H9 (cell line): Measurements from ENCODE around the gene SLC22A13. TPM values are rescaled to one million over a fixed set of nuclear protein-coding genes. Genes with fewer than 3 reads are reported as not detected.

ENCODE experiments used
- DNase-seq: peaks from one replicate; pipeline ENCODE4 v3.0.0-alpha.2; 2017
- H2AFZ ChIP-seq: one replicate; pipeline ENCODE4 v1.6.1; 2013; ENCODE audit warnings: mild to moderate bottlenecking, low read length, control low read depth, moderate library complexity
- H2AK5ac ChIP-seq: 2 replicates; pipeline ENCODE4 v1.6.1; 2013; ENCODE audit warnings: low read length, control low read depth, mixed read lengths; ENCODE audit not compliant: insufficient read length
- H2BK120ac ChIP-seq: one replicate; pipeline ENCODE4 v1.6.1; 2013; ENCODE audit warnings: low read depth, mild to moderate bottlenecking, low read length, control low read depth, inconsistent platforms; ENCODE audit not compliant: poor library complexity, severe bottlenecking
- H2BK12ac ChIP-seq: 2 replicates; pipeline ENCODE4 v1.6.1; 2013; ENCODE audit warnings: low read length, control low read depth, mixed read lengths, low read depth; ENCODE audit not compliant: insufficient read length
- H2BK15ac ChIP-seq: 2 replicates; pipeline ENCODE4 v1.6.1; 2013; ENCODE audit warnings: low read depth, low read length, control low read depth
- H2BK20ac ChIP-seq: one replicate; pipeline ENCODE4 v1.6.1; 2013; ENCODE audit warnings: low read depth, mild to moderate bottlenecking, low read length, control low read depth, inconsistent platforms; ENCODE audit not compliant: poor library complexity, severe bottlenecking
- H2BK5ac ChIP-seq: 2 replicates; pipeline ENCODE4 v1.6.1; 2013; ENCODE audit warnings: low read length, control low read depth, mixed read lengths; ENCODE audit not compliant: insufficient read length
- H3K14ac ChIP-seq: 2 replicates; pipeline ENCODE4 v1.6.1; 2013; ENCODE audit warnings: low read length, control low read depth; ENCODE audit not compliant: insufficient read depth
- H3K18ac ChIP-seq: 2 replicates; pipeline ENCODE4 v1.6.1; 2013; ENCODE audit warnings: low read depth, mild to moderate bottlenecking, mixed read lengths, low read length, control low read depth; ENCODE audit not compliant: insufficient read length
- H3K23ac ChIP-seq: 2 replicates; pipeline ENCODE4 v1.6.1; 2013; ENCODE audit warnings: low read length, control low read depth, mixed read lengths, low read depth; ENCODE audit not compliant: insufficient read length
- H3K23me2 ChIP-seq: 2 replicates; pipeline ENCODE4 v1.6.1; 2013; ENCODE audit warnings: low read depth, mild to moderate bottlenecking, mixed read lengths, low read length, control low read depth; ENCODE audit not compliant: insufficient read length, poor library complexity, severe bottlenecking
- H3K27ac ChIP-seq: 2 replicates; pipeline ENCODE4 v1.5.1; 2013; ENCODE audit warnings: low read length, control low read depth, mixed read lengths, low read depth; ENCODE audit not compliant: insufficient read length
- H3K27me3 ChIP-seq: 2 replicates; pipeline ENCODE4 v1.6.1; 2013; ENCODE audit warnings: low read length, control low read depth, inconsistent platforms; ENCODE audit not compliant: insufficient read depth
- H3K4ac ChIP-seq: 2 replicates; pipeline ENCODE4 v1.6.1; 2013; ENCODE audit warnings: low read depth, mild to moderate bottlenecking, control low read depth, inconsistent platforms, low read length, moderate library complexity
- H3K4me1 ChIP-seq: 2 replicates; pipeline ENCODE4 v1.6.1; 2013; ENCODE audit warnings: low read length, control low read depth, inconsistent platforms; ENCODE audit not compliant: insufficient read depth
- H3K4me2 ChIP-seq: 2 replicates; pipeline ENCODE4 v1.6.1; 2013; ENCODE audit warnings: low read length, control low read depth, mixed read lengths; ENCODE audit not compliant: insufficient read length, insufficient read depth
- H3K56ac ChIP-seq: 2 replicates; pipeline ENCODE4 v1.6.1; 2013; ENCODE audit warnings: low read depth, mild to moderate bottlenecking, mixed read lengths, low read length, control low read depth; ENCODE audit not compliant: insufficient read length
- H3K79me1 ChIP-seq: 2 replicates; pipeline ENCODE4 v1.6.1; 2013; ENCODE audit warnings: low read depth, mild to moderate bottlenecking, moderate library complexity, low read length, control low read depth, inconsistent platforms; ENCODE audit not compliant: insufficient read depth, poor library complexity, severe bottlenecking
- H3K79me2 ChIP-seq: 2 replicates; pipeline ENCODE4 v1.6.1; 2013; ENCODE audit warnings: low read length, control low read depth, inconsistent platforms; ENCODE audit not compliant: insufficient read depth
- H3K9ac ChIP-seq: 2 replicates; pipeline ENCODE4 v1.6.1; 2013; ENCODE audit warnings: low read length, control low read depth, mixed read lengths; ENCODE audit not compliant: insufficient read length; ENCODE audit errors: extremely low read depth
- H3K9me3 ChIP-seq: one replicate; pipeline ENCODE4 v1.6.1; 2013; ENCODE audit warnings: low read depth, low read length, inconsistent platforms; ENCODE audit not compliant: control insufficient read depth
- H3T11ph ChIP-seq: one replicate; pipeline ENCODE4 v1.6.1; 2013; ENCODE audit warnings: mild to moderate bottlenecking, low read length, control low read depth, inconsistent platforms
- H4K20me1 ChIP-seq: one replicate; pipeline ENCODE4 v1.6.1; 2013; ENCODE audit not compliant: control insufficient read depth, insufficient read length, insufficient read depth
- H4K5ac ChIP-seq: 2 replicates; pipeline ENCODE4 v1.6.1; 2013; ENCODE audit warnings: low read depth, mild to moderate bottlenecking, mixed read lengths, low read length, control low read depth; ENCODE audit not compliant: insufficient read length
- H4K8ac ChIP-seq: replicated peaks from 2 replicates; pipeline ENCODE4 v1.6.1; 2013; ENCODE audit warnings: low read length, control low read depth, mixed read lengths, low read depth; ENCODE audit not compliant: insufficient read length
- H4K91ac ChIP-seq: 2 replicates; pipeline ENCODE4 v1.6.1; 2013; ENCODE audit warnings: low read depth, mild to moderate bottlenecking, moderate library complexity, mixed read lengths, low read length, control low read depth; ENCODE audit not compliant: insufficient read length
- H3K27ac Mint-ChIP-seq, 3 experiments: 2 replicates in 2 of 3; 3 replicates in 1 of 3; pipeline ENCODE4 v1.8.0; 2020 to 2021; ENCODE audit warnings: mixed read lengths in 3 of 3, mild to moderate bottlenecking in 1 of 3, moderate library complexity in 1 of 3
- H3K27me3 Mint-ChIP-seq: 2 replicates; pipeline ENCODE4 v1.8.0; 2021; ENCODE audit warnings: low read depth, mild to moderate bottlenecking, moderate library complexity, mixed read lengths
- H3K36me3 Mint-ChIP-seq, 3 experiments: 2 replicates in 2 of 3; 3 replicates in 1 of 3; pipeline ENCODE4 v1.8.0; 2020 to 2021; ENCODE audit warnings: low read depth in 3 of 3, mixed read lengths in 3 of 3; ENCODE audit not compliant: insufficient read depth in 1 of 3
- H3K4me1 Mint-ChIP-seq, 2 experiments: 2 replicates each; pipeline ENCODE4 v1.8.0; 2020; ENCODE audit warnings: mixed read lengths in 2 of 2
- H3K4me3 Mint-ChIP-seq, 2 experiments: 2 replicates in 1 of 2; 3 replicates in 1 of 2; pipeline ENCODE4 v1.8.0; 2020 to 2021; ENCODE audit warnings: mild to moderate bottlenecking in 2 of 2, mixed read lengths in 2 of 2, moderate library complexity in 1 of 2
- H3K9me3 Mint-ChIP-seq, 2 experiments: 2 replicates in 1 of 2; 3 replicates in 1 of 2; pipeline ENCODE4 v1.8.0; 2020; ENCODE audit warnings: mild to moderate bottlenecking in 2 of 2, mixed read lengths in 2 of 2, moderate library complexity in 1 of 2
- CTCF ChIP-seq: fragments of 200-600 bp; sonication (generic); conservative IDR thresholded peaks from 3 replicates; pipeline ENCODE4 v1.8.0; 2021; ENCODE audit warnings: antibody characterized with exemption, mild to moderate bottlenecking
- WGBS: extraction: QIAGEN DNeasy Blood & Tissue Kit; methylation state at CpG from one replicate; pipeline ENCODE4 v1.1.7; 2013; ENCODE audit warnings: missing lambda C conversion rate, low lambda C conversion rate, mixed read lengths; ENCODE audit not compliant: insufficient read length; ENCODE audit errors: extremely low coverage; 5-methylcytosine and 5-hydroxymethylcytosine counted together
- total RNA-seq: library from RNA; stranded (reverse); gene quantifications from 2 replicates; pipeline ENCODE4 v1.2.1, GENCODE V29; 2021

Gene SLC22A13
- total RNA-seq, 1 experiment from 2014 or later = not detected

- Histone ChIP-seq H2BK120ac (no peak overlapping the region), H3K27ac (no peak overlapping the region), H3K79me1 (no peaks in the 10 kb centered on the region), H2BK5ac (no peak overlapping the region), H3K79me2 (no peaks in the 10 kb centered on the region), H3K9me3 (no peaks in the 10 kb centered on the region), H3K18ac (no peak overlapping the region), H3K9ac (no peak overlapping the region), H3K4ac (no peak overlapping the region), H4K91ac (no peak overlapping the region), H3K27me3 (no peaks in the 10 kb centered on the region), H3K23me2 (no peaks in the 10 kb centered on the region), H3T11ph (no peak overlapping the region), H3K4me2 (no peak overlapping the region), H4K5ac (no peak overlapping the region), H3K23ac (no peak overlapping the region), H2AFZ (no peak overlapping the region), H2AK5ac (no peak overlapping the region), H3K56ac (no peak overlapping the region), H4K20me1 (no peaks in the 10 kb centered on the region), H3K4me1 (no peaks in the 10 kb centered on the region; the same call in 1 of the 2 replicates), H2BK20ac (no peak overlapping the region), H4K8ac (no peak overlapping the region), H2BK15ac (no peak overlapping the region), H2BK12ac (no peak overlapping the region), H3K14ac (no peak overlapping the region)
- Mint-ChIP-seq H3K4me3 (no peak overlapping the region), H3K4me1 (no peaks in the 10 kb centered on the region), H3K27ac (peak overlapping the region in 1 of 3 experiments; percentile 94; a peak in 1 of 7 replicates), H3K36me3 (0 out of 7 replicates have a peak, but pooled peaks cover 0 to 2% (median 0%) of the 10 kb centered on the region in 3 experiments), H3K27me3 (peaks cover 1% of the 10 kb centered on the region; the same call in 1 of the 2 replicates), H3K9me3 (no peaks in the 10 kb centered on the region)
- no CpG with 5 or more reads among the region's 8 CpGs for WGBS
- TF ChIP-seq CTCF = no peak
- no peak for DNase-seq
Measured at GRCh38 chr3:38275658-38276057, 10.0 kb downstream of the SLC22A13 start.
